A673 (cell line): ENCODE results near the gene CHKB. TPM values are rescaled to one million over a fixed set of nuclear protein-coding genes. Genes with fewer than 3 reads are reported as not detected.

Experiments
- BruUV-seq: library from RNA; stranded (reverse); fragments of 400-500 nt; replicated peaks from 2 replicates; lab custom pipeline; 2021; lab: Mats Ljungman, UMichigan
- CTCF ChIA-PET: fragments of 300-600 bp; sonication (Branson Sonifier 250); formaldehyde crosslinking; loops from one replicate; lab custom pipeline; 2022; ENCODE audit warnings: antibody characterized with exemption; lab: Charles Lee
- POLR2A ChIA-PET: fragments of 300-600 bp; sonication (Branson Sonifier 250); formaldehyde crosslinking; loops from one replicate; lab custom pipeline; 2022; ENCODE audit warnings: antibody characterized with exemption; ENCODE audit not compliant: low non-redundant PET; lab: Charles Lee
- DNase-seq: peaks from one replicate; pipeline ENCODE4 v3.0.0-alpha.2; 2015; ENCODE audit warnings: low spot score
- H3K27ac ChIP-seq: fragments of 200-600 bp; sonication (generic); 2 replicates; pipeline ENCODE4 v1.5.1; 2016; ENCODE audit warnings: mixed run types, low read depth, mild to moderate bottlenecking, mixed read lengths, antibody characterized with exemption, low read length; ENCODE audit not compliant: poor library complexity, severe bottlenecking
- H3K27me3 ChIP-seq: fragments of 200-600 bp; sonication (generic); replicated peaks from 2 replicates; pipeline ENCODE4 v1.6.1; 2017; ENCODE audit warnings: mixed run types, low read depth, mild to moderate bottlenecking, mixed read lengths, antibody characterized with exemption, low read length; ENCODE audit not compliant: insufficient read depth, poor library complexity
- H3K36me3 ChIP-seq: fragments of 200-600 bp; sonication (generic); 2 replicates; pipeline ENCODE4 v1.6.1; 2016; ENCODE audit warnings: mixed run types, mild to moderate bottlenecking, mixed read lengths, antibody characterized with exemption, low read length; ENCODE audit not compliant: insufficient read depth, poor library complexity, severe bottlenecking
- H3K4me1 ChIP-seq: fragments of 200-600 bp; sonication (generic); 2 replicates; pipeline ENCODE4 v1.6.1; 2017; ENCODE audit warnings: mixed run types, mild to moderate bottlenecking, mixed read lengths, antibody characterized with exemption, low read length; ENCODE audit not compliant: insufficient read depth, poor library complexity, severe bottlenecking
- H3K4me3 ChIP-seq: fragments of 200-600 bp; sonication (generic); 2 replicates; pipeline ENCODE4 v1.5.1; 2016; ENCODE audit warnings: low read depth, mixed run types, mild to moderate bottlenecking, mixed read lengths, low read length; ENCODE audit not compliant: poor library complexity, severe bottlenecking
- H3K9me3 ChIP-seq: fragments of 200-600 bp; sonication (generic); 2 replicates; pipeline ENCODE4 v1.6.1; 2016; ENCODE audit warnings: mixed run types, low read depth, mild to moderate bottlenecking, mixed read lengths, antibody characterized with exemption, low read length; ENCODE audit not compliant: poor library complexity, severe bottlenecking
- CTCF ChIP-seq: fragments of 300-800, 200-600 bp; sonication (generic); conservative IDR thresholded peaks from 2 replicates; pipeline ENCODE4 v1.5.1; 2017; ENCODE audit warnings: low read depth, mild to moderate bottlenecking, antibody characterized with exemption, low read length, moderate library complexity, mixed read lengths
- EZH2 ChIP-seq: fragments of 200-600 bp; sonication (generic); IDR thresholded peaks from 2 replicates; pipeline ENCODE4 v1.6.1; 2017; ENCODE audit warnings: borderline replicate concordance, low read depth, mild to moderate bottlenecking, mixed read lengths, antibody characterized with exemption, low read length; ENCODE audit not compliant: poor library complexity, severe bottlenecking
- intact Hi-C: fragments of 100-400 bp; cut with micrococcal nuclease; formaldehyde crosslinking; loops from one replicate; pipeline ENCODE4 v1.10.0; 2022; ENCODE audit not compliant: unreplicated experiment
- total RNA-seq: library from RNA; stranded (reverse); gene quantifications from 2 replicates; pipeline ENCODE4 v1.2.3, GENCODE V29; 2021

Gene CHKB
- total RNA-seq, 1 experiment from 2014 or later: 47.6 TPM

DNA sequence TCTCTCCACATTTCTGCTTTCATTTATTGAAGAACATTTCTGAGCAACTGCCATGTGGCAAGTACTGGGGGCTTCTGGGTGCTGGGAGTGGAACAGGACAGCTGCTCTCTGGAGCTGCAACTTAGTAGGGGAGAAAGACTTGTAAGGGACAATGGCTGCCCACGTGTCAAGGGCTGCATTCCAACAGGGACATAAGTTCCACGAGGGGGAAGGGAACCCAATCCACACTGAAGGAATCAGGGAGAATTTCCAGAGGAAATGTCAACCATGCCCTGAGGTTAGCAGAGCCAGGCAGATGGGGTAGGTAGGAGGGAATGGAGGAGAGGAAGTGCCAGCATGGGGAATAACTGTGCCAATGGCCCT is 19.7 kb upstream of the CHKB start:
- no peaks in the 10 kb centered on the region for H3K36me3 ChIP-seq
- no peak overlapping the region for H3K27ac ChIP-seq
- POLR2A ChIA-PET: no interaction called here
- BruUV-seq: no TSS peak
- no peaks in the 10 kb centered on the region for H3K4me1 ChIP-seq
- no peak overlapping the region for H3K4me3 ChIP-seq
- DNase-seq: no peak
- no peaks in the 10 kb centered on the region for H3K9me3 ChIP-seq
- TF ChIP-seq CTCF: no peak
- TF ChIP-seq EZH2: no peak
- H3K27me3 ChIP-seq: no peaks in the 10 kb centered on the region
- CTCF ChIA-PET: no interaction called here
- intact Hi-C loops: loop anchor here (10.0 kb wide), 1 partner anchor 58 kb away; the partner anchor contains the start of gene KLHDC7B

- no peak for TF ChIP-seq EZH2
- POLR2A ChIA-PET: no interaction called here
- Histone ChIP-seq H3K4me1 (no peaks in the 10 kb centered on the region), H3K27ac (no peak overlapping the region), H3K9me3 (no peaks in the 10 kb centered on the region), H3K4me3 (no peak overlapping the region), H3K36me3 (no peaks in the 10 kb centered on the region), H3K27me3 (no peaks in the 10 kb centered on the region)
- no TSS peak for BruUV-seq
- no peak for DNase-seq
- CTCF ChIA-PET: interaction anchor here (0.5 kb wide), 1 partner anchor 18 kb away, joined by 3 read pairs; no protein-coding TSS in a partner anchor
- intact Hi-C loops: loop anchor here (10.0 kb wide), 1 partner anchor 57 kb away; the partner anchor contains the start of gene KLHDC7B
Observed at GRCh38 chr22:50601669-50602337, 19.2 kb upstream of the CHKB start.

DNA sequence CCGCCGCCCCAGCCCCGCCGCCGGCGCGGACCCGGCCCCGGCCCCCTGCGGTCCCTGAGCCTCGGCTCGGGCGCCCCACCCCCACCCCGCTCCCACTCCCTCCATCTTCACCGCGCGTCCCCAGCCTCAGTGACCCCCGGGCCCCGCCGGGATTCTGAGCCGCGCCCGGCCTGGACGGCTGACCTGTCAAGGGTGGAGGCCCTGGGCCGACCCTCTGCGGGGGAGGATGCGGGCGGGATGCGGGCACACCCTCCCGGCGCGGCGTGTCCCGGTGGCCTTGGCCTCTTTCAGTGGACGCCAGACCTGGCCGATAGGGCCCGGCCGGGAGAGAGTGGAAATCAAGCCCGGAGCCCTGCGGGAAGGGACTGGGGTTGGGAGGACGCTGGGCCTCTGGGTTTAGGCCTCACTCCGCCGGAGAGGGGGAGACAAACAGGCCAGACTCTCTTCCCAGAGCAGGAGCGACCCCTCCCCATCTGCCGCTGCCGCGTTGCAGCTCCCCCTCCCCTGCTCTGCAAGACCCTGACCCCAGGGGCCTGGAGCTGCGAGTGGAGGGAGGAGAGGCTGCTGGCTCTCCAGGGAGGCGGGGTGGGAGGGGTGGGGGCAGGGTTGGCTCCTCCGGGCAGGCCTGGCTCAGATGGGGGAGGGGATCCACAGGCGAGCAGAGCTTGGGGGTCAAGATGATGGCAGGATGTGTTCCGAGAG is 18.5 kb upstream of the CHKB start:
- CTCF ChIA-PET: interaction anchor here (0.5 kb wide), 1 partner anchor 19 kb away, joined by 3 read pairs; no protein-coding TSS in a partner anchor
- no TSS peak for BruUV-seq
- no peak for DNase-seq
- Histone ChIP-seq H3K27me3 (no peaks in the 10 kb centered on the region), H3K4me3 (peak overlapping the region; percentile 51), H3K4me1 (no peaks in the 10 kb centered on the region), H3K36me3 (no peaks in the 10 kb centered on the region), H3K27ac (no peak overlapping the region), H3K9me3 (no peaks in the 10 kb centered on the region)
- intact Hi-C loops: loop anchor here (10.0 kb wide), 1 partner anchor 56 kb away; the partner anchor contains the start of gene KLHDC7B
- TF ChIP-seq EZH2 (no peak), CTCF (no peak)
- POLR2A ChIA-PET: no interaction called here
